Brain microvascular endothelial cell (primary cell): ENCODE measurements around the gene CBY1.

Experiments
- DNase-seq: peaks from one replicate; pipeline ENCODE4 v3.0.0-alpha.2; 2020
- H3K27ac ChIP-seq: fragments of 250-450 bp; sonication (Bioruptor Pico); 2 replicates; pipeline ENCODE4 v1.5.1; 2020; ENCODE audit warnings: mild to moderate bottlenecking, moderate library complexity
- H3K27me3 ChIP-seq: fragments of 250-450 bp; sonication (Bioruptor Pico); replicated peaks from 2 replicates; pipeline ENCODE4 v1.5.1; 2020; ENCODE audit warnings: mild to moderate bottlenecking
- H3K36me3 ChIP-seq: fragments of 250-450 bp; sonication (Bioruptor Pico); replicated peaks from 2 replicates; pipeline ENCODE4 v1.5.1; 2020; ENCODE audit warnings: mild to moderate bottlenecking
- H3K4me3 ChIP-seq: 2 replicates; pipeline ENCODE4 v1.5.1; 2011; ENCODE audit warnings: low read depth, mild to moderate bottlenecking, control low read depth, low read length, moderate library complexity
- CTCF ChIP-seq: IDR thresholded peaks from 2 replicates; pipeline ENCODE4 v1.5.1; 2011; ENCODE audit warnings: low read depth, mild to moderate bottlenecking, moderate library complexity, low read length, control low read depth, inconsistent platforms; ENCODE audit errors: missing control alignments
- in situ Hi-C: cut with HindIII; loops from 2 replicates; pipeline ENCODE4 v1.10.0; 2017; ENCODE audit warnings: low sequenced_read_pairs, low pct_ligation_motif_present

Gene CBY1

GRCh38 chr22:38653741-38654140, 2.7 kb upstream of the CBY1 start:
- Histone ChIP-seq H3K27me3 (no peaks in the 10 kb centered on the region), H3K4me3 (no peak overlapping the region), H3K27ac (no peak overlapping the region), H3K36me3 (no peaks in the 10 kb centered on the region)
- in situ Hi-C loops: no loop called here
- DNase-seq: no peak
- TF ChIP-seq CTCF: no peak

GRCh38 chr22:38655519-38656255, 751 bp upstream of the CBY1 start:
- no peak for TF ChIP-seq CTCF
- peak overlapping the region; percentile 91 for H3K4me3 ChIP-seq
- in situ Hi-C loops: no loop called here
- no peaks in the 10 kb centered on the region for H3K36me3 ChIP-seq
- peak; percentile 1 for DNase-seq
- H3K27ac ChIP-seq: peak overlapping the region; percentile 100
- no peaks in the 10 kb centered on the region for H3K27me3 ChIP-seq

DNA sequence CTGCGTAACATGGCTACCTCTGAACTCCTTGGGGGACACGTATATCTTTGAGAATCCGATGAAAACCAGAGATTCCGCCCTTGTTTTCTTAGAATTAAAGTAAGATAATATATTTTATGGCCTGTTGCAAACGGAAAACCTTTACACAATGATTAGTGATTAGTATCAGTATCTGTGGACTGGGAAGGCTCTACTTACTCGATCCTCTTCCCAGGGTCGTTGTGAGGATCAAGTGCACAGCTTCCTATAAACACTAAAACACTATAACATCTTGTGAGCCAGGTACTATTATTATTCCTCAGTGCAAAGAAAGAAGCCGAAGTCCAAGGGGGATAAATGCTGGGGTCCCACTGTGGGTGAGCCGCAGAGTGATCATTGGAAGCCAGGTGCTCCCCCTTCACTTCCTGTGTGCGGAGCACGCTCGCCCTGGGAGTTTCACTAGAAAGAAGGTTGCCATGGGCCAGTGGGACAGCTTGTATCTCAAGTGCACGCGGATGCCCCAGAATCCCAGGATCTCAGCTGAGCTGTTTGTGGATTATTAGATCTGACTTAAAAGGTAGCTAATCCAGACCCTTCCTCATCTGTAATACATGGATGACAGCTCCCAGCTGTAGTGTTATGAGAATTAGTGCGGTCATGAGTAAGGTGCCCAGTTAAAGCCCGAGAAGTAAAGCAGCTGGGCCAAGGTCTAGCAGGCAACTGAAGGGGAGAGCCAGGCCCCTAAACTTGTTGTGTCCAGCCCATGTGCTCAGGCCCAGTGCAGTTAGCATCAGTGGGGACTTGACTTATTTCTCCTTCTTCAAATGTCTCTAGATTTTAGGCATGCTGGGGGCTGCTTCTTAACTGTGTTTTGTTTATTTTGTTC, 839 bp downstream of the CBY1 start:
- peak; percentile 14 for DNase-seq
- no peak for TF ChIP-seq CTCF
- no peaks in the 10 kb centered on the region for H3K27me3 ChIP-seq
- in situ Hi-C loops: no loop called here
- peak overlapping the region; percentile 100 for H3K27ac ChIP-seq
- H3K4me3 ChIP-seq: peak overlapping the region; percentile 91
- no peaks in the 10 kb centered on the region for H3K36me3 ChIP-seq

DNA sequence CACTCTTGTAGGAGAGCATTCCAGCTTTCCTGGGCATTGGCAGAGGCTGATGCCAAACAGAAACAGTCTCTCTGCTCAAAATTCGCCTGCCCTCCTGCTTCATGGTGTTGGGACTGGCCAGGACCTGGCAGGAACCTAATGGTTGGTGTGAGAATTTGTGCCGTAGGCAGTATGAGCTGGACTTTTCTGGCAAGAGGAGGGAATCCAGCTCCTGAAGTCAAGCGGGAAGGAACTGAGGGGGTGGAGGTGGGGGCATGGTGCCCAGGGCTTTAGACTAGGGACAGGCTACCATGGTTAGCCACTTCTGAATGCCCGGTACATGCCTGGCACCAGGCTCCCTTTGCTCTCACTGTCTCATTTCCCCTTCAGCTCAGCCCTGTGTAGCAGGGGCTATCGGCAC, 18.4 kb downstream of the CBY1 start:
- in situ Hi-C loops: no loop called here
- Histone ChIP-seq H3K27ac (no peak overlapping the region), H3K36me3 (peaks cover 12% of the 10 kb centered on the region), H3K4me3 (no peak overlapping the region), H3K27me3 (no peaks in the 10 kb centered on the region)
- no peak for DNase-seq
- TF ChIP-seq CTCF: no peak

- H3K4me3 ChIP-seq: no peak overlapping the region
- no peaks in the 10 kb centered on the region for H3K27me3 ChIP-seq
- H3K27ac ChIP-seq: no peak overlapping the region
- no peak for TF ChIP-seq CTCF
- in situ Hi-C loops: no loop called here
- peaks cover 11% of the 10 kb centered on the region for H3K36me3 ChIP-seq
- no peak for DNase-seq
Measured at GRCh38 chr22:38675833-38676232, 19.4 kb downstream of the CBY1 start.
